ENCODE data around the gene HABP4. TPM values are rescaled to one million over a fixed set of nuclear protein-coding genes. Genes with fewer than 3 reads are reported as not detected.

HABP4 gene
- total RNA-seq, 1 donor from 2014 or later = 15.4 TPM

- H3K9me3 Mint-ChIP-seq = no peaks in the 10 kb centered on the region
Observed at GRCh38 chr9:96429732-96430131, 20.2 kb upstream of the HABP4 start.

DNA sequence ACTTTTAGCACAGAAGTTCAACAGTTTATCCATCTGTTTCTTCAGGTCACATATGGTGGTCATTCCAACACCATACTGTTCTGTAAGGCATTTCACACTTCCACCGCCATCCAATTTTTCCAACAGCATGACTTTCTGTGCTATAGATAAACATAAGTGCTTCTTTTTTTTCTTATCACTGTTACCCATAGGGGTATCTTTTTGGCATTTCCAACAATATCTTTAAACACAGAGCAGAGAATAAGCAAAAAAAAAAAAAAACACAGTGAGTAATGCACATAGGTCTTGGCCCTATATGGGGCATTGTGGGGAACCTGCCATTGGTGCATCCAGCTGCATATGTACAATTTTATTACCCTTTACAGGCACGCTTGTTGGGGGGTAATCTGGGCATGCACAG lies 19.6 kb upstream of the HABP4 start:
- no peak for DNase-seq (ENCODE audit: low spot score in 2 of 2, unreplicated experiment in 2 of 2)
- Mint-ChIP-seq H3K27me3 (ENCODE audit: low read depth) (no peaks in the 10 kb centered on the region), H3K27ac (no peak overlapping the region), H3K36me3 (no peaks in the 10 kb centered on the region), H3K4me3 (no peak overlapping the region), H3K4me1 (no peaks in the 10 kb centered on the region), H3K9me3 (no peaks in the 10 kb centered on the region)
- TF ChIP-seq, protein P1, sequence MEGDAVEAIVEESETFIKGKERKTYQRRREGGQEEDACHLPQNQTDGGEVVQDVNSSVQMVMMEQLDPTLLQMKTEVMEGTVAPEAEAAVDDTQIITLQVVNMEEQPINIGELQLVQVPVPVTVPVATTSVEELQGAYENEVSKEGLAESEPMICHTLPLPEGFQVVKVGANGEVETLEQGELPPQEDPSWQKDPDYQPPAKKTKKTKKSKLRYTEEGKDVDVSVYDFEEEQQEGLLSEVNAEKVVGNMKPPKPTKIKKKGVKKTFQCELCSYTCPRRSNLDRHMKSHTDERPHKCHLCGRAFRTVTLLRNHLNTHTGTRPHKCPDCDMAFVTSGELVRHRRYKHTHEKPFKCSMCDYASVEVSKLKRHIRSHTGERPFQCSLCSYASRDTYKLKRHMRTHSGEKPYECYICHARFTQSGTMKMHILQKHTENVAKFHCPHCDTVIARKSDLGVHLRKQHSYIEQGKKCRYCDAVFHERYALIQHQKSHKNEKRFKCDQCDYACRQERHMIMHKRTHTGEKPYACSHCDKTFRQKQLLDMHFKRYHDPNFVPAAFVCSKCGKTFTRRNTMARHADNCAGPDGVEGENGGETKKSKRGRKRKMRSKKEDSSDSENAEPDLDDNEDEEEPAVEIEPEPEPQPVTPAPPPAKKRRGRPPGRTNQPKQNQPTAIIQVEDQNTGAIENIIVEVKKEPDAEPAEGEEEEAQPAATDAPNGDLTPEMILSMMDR (IDR thresholded peaks at IDR 0.05; ENCODE audit: unreplicated experiment) = no peak

More at GRCh38 chr9:96429732-96430131, 20.2 kb upstream of the HABP4 start:
- no peaks in the 10 kb centered on the region for H3K4me1 Mint-ChIP-seq
- H3K27me3 Mint-ChIP-seq (ENCODE audit: low read depth) = no peaks in the 10 kb centered on the region
- no peak overlapping the region for H3K27ac Mint-ChIP-seq
- H3K36me3 Mint-ChIP-seq = no peaks in the 10 kb centered on the region
- DNase-seq (ENCODE audit: low spot score in 2 of 2, unreplicated experiment in 2 of 2) = no peak
- H3K4me3 Mint-ChIP-seq = no peak overlapping the region
- TF ChIP-seq, protein P1 (IDR thresholded peaks at IDR 0.05; ENCODE audit: unreplicated experiment) = no peak

- Mint-ChIP-seq H3K9me3 (no peaks in the 10 kb centered on the region), H3K4me1 (no peaks in the 10 kb centered on the region), H3K27ac (no peak overlapping the region), H3K36me3 (no peaks in the 10 kb centered on the region), H3K27me3 (ENCODE audit: low read depth) (no peaks in the 10 kb centered on the region), H3K4me3 (no peak overlapping the region)
- TF ChIP-seq, protein P1 (IDR thresholded peaks at IDR 0.05; ENCODE audit: unreplicated experiment) = no peak
- no peak for DNase-seq (ENCODE audit: low spot score in 2 of 2, unreplicated experiment in 2 of 2)
Observed at GRCh38 chr9:96435345-96435744, 14.6 kb upstream of the HABP4 start.

DNA sequence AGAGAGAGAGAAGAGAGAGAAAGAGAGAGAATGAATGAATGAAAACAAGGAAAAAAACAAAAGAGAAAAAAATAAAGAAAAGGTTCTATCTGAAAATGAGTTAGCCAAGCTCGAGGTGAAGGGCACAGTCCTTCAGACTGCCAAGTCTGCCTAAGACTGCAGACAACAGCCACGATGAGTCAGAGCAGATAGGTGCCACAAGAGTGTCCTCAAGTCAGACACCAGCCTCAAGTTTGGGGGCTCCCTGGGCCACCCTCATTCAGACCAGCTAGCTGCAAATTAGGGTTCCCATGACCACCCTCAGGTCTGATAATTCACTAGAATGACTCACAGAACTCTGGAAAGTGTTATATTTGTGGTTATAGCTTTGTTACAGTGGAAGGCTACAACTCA lies 13.9 kb upstream of the HABP4 start:
- TF ChIP-seq, protein P1 (IDR thresholded peaks at IDR 0.05; ENCODE audit: unreplicated experiment) = no peak
- Mint-ChIP-seq H3K27ac (no peak overlapping the region), H3K9me3 (no peaks in the 10 kb centered on the region), H3K4me3 (no peak overlapping the region), H3K4me1 (no peaks in the 10 kb centered on the region), H3K36me3 (no peaks in the 10 kb centered on the region), H3K27me3 (ENCODE audit: low read depth) (no peaks in the 10 kb centered on the region)
- no peak for DNase-seq (ENCODE audit: low spot score in 2 of 2, unreplicated experiment in 2 of 2)

GRCh38 chr9:96436456-96437126 lies 13.4 kb upstream of the HABP4 start:
- H3K27me3 Mint-ChIP-seq (ENCODE audit: low read depth) = no peaks in the 10 kb centered on the region
- no peaks in the 10 kb centered on the region for H3K36me3 Mint-ChIP-seq
- H3K27ac Mint-ChIP-seq = no peak overlapping the region
- no peaks in the 10 kb centered on the region for H3K4me1 Mint-ChIP-seq
- TF ChIP-seq, protein P1 (IDR thresholded peaks at IDR 0.05; ENCODE audit: unreplicated experiment) = no peak
- H3K9me3 Mint-ChIP-seq = no peaks in the 10 kb centered on the region
- no peak for DNase-seq (ENCODE audit: low spot score in 2 of 2, unreplicated experiment in 2 of 2)
- no peak overlapping the region for H3K4me3 Mint-ChIP-seq

Measured in mesothelial cell of epicardium (in vitro differentiated cells).